ENCODE data around the gene BDKRB1.

BDKRB1 gene

GRCh38 chr14:96255501-96256366, at the start of gene BDKRB1:
Gene BDKRB1, plus strand, starts transcription at chr14:96256210. Its CDS starts 7,473 bp downstream, at chr14:96263683.
- DNase-seq (ENCODE audit: low read depth in 1 of 2, low spot score in 1 of 2) = no peak

DNA sequence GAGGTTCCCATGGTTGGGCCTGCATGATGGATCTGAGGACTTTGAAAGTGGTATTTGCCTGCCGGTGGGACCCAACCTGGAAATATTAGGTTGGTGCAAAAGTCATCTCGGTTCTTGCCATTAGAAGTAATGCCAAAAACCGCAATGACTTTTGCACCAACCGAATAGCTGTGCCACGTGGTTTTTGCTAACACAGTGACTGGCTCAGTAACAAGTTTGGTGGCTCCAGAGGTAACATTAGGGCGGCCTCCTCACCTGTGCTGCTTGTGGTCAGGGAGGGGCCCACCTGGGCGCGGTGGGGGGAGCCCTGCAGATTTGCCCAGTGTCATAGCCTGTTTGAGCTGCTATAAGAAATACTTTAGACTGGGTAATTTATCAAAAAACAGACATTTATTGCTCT, 49.5 kb upstream of the BDKRB1 start:
- no peak for DNase-seq (ENCODE audit: low read depth in 1 of 2, low spot score in 1 of 2)

DNA sequence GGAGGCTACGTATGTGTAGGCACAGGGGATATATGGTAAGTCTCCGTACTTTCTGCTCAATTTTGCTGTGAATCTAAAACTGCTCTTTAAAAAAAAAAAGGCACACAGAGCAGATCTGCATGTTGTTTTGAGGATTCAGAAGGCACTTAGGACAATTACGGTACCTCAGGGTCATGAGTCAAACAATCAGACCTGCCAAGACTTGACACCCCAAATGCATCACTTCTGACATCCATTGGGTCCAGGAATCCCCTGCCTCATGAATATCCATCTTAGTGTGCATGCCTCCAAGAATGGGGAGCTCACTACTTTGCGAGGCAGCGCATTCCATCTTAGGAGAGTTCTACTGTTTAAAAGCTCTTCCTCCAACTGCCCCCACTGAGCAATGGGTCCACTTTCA, 48.3 kb upstream of the BDKRB1 start:
- no peak for DNase-seq (ENCODE audit: low read depth in 1 of 2, low spot score in 1 of 2)

DNA sequence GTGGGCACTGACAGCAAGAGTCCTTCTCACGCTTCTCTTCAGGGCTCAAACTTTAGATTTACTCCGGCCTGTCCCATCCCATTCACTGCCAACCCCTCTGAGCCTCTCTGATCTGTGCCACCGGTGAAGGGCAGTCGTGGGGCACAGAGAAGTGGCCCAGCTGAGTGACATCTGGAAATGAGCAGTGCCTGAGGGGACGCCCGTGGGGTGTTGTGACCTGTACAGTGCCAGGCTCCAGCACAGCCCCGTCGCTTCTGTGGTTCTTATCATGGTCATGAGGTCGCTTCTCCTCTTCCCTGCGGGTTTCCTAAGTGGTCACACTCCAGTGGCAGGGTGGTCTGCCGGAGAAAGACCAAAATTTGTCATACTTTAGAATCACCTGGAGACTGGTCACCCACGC, 47.3 kb upstream of the BDKRB1 start:
- DNase-seq (ENCODE audit: low read depth in 1 of 2, low spot score in 1 of 2) = no peak

DNA sequence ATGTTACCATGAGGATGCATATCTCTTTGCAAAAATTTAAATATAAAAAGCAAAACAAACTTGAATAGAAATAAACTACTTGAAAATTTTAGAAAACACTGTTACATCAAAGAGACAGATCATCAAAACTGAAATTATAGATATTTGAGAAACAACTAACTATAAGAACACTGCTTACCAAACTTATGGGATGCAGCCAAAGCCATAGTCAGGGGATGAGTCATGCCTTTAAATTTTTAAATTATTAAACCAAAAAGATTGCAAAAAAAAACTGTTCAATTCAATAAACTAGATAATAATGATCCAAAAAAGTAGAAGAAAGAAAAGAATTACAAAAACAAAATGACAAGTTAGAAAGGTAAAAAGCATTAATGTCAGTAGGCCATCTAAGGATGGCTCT, 43.9 kb upstream of the BDKRB1 start:
- DNase-seq (ENCODE audit: low read depth in 1 of 2, low spot score in 1 of 2) = no peak

- DNase-seq (ENCODE audit: low read depth in 1 of 2, low spot score in 1 of 2) = no peak
These were observed 43.1 kb upstream of the BDKRB1 start for GRCh38 chr14:96212896-96213295.

DNA sequence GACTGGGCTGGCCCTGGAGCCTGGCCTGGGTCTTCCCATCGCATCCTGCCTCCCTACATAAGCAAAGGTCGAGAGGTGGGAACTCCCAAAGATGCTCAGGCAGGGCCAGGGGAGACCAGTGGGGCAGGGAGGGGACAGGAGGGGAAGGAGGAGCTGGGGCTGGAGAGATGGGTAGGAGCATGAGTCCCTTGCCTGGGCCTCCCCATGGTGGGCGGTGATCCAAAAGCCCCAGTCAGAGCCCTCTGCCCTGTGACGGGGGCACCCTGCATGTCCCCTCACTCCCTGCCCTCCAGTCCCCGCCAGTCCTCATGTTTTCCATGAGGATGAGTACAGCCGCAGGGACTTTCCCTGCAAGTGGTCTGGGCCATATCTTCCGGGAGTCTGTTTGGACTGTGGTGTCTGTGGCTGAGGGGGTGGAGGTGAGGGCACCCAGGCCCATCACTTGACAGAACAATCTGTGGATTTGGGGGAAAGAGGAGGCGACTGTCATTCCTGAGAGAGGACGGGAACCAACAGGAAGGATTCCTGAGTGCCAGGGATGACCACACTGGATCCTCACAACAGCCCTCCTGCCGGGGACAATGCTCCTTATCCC, 42.0 kb upstream of the BDKRB1 start:
- DNase-seq (ENCODE audit: low read depth in 1 of 2, low spot score in 1 of 2) = no peak

- DNase-seq (ENCODE audit: low read depth in 1 of 2, low spot score in 1 of 2) = no peak
These were observed 41.2 kb upstream of the BDKRB1 start for GRCh38 chr14:96214793-96215192.

DNA sequence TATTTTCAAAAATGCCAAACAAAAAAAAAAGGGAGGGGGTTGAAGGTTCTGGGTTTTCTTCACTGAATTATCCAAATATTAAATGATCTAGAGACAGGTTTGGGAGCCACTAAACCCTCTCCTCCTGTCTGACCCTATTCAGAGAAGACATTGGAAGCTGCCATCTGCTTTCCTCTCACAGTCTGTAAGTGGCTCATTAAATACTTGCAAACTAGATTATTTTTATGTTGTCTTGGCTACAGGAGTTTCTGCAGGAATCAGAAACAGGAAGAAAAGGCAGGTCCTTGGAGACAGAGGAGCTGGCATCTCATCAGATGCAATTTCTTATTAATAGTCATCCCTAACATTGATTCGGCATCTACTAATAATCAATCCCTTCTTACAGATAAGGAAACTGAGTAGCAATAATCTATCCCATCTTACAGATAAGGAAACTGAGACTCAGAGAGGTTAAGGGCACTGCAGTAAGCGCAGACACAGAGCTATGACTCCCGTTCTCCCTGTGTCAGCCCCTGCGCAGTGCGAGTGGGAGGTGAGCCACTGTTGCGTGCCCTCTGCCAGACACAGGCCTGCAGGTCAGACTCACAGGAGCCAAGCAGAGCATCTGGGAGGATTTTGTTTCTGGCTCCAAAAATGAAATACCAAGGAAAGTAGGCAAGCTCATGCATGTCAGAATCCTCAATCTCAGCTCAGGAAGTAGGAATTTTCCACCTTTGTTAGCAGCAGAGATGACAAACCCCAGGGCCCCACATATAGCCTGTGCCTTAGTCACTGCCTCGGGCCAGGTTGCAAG, 40.4 kb upstream of the BDKRB1 start:
- no peak for DNase-seq (ENCODE audit: low read depth in 1 of 2, low spot score in 1 of 2)

- DNase-seq (ENCODE audit: low read depth in 1 of 2, low spot score in 1 of 2) = no peak
These were observed 39.4 kb upstream of the BDKRB1 start for GRCh38 chr14:96216627-96217026.

DNA sequence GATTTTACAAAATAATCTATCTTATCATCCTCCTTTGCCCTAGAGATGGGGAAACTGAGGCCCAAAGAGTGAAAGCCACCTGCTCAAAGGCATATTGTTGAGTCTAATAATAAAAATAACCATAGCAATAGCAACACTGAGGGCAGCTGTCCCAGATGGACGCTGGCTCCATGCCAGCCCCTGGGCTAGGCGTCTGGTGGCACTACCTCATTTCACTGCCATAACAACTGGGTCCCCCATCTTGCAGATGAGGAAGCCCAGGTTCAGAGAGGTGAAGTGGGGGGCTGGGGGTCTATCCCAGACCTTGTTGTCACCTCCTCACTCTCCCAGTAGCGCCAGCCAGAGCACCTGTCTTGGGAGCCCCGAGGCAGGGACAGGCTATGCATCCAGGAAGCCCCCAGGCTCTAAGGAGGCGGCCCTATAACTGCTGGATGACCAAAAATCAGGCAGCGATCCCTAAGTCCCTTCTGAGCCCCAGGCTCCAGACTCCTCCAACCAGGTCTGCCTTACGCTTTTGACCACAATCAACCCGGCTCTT, 38.6 kb upstream of the BDKRB1 start:
- no peak for DNase-seq (ENCODE audit: low read depth in 1 of 2, low spot score in 1 of 2)

DNA sequence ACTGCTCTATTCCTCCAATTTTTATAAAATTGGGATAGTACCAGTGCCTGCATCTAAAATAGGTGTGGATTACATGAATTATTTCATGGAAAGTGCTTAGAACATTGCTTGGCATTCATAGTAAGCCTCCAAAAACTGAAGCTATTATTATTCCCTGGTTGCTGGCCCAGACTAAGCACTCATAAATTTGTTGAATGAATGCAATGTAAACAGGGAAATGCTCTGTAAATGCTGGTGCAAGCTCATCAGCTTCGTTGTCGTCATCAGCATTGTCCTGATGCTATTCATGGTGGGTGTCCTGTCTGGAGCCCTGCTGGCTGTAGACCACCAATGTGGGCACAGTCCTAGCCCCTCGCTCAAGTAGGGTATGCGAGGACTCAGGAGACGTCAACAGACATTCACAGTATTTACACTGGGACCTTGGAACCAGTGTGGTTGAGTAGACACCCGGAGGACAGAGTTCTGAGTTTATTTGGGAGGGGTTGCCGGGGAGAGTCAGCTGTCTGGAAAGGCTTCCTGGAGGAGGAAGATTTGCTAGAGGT, 34.8 kb upstream of the BDKRB1 start:
- no peak for DNase-seq (ENCODE audit: low read depth in 1 of 2, low spot score in 1 of 2)

DNA sequence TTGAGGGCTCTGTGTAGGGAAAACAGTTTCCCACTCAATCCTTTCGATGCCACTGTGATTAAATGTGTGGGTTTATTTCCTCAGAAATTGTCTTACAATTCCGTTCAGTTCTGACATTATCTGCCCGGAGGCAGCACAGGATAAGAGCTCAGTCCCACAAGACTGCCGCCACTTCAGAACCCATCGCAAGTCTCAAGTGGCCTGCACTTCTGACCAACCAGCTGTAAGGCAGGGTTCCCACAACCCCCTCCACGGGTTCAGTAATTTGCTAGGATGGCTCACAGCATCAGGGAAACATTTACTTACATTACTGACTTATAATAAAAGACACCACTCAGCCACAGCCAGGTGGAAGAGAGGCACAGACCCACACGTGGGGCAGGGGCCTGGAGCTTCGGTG, 34.2 kb upstream of the BDKRB1 start:
- DNase-seq (ENCODE audit: low read depth in 1 of 2, low spot score in 1 of 2) = no peak

GRCh38 chr14:96224480-96225096, 31.4 kb upstream of the BDKRB1 start:
- DNase-seq (ENCODE audit: low read depth in 1 of 2, low spot score in 1 of 2) = no peak

- DNase-seq (ENCODE audit: low read depth in 1 of 2, low spot score in 1 of 2) = no peak
These were observed 30.8 kb upstream of the BDKRB1 start for GRCh38 chr14:96225213-96225612.

DNA sequence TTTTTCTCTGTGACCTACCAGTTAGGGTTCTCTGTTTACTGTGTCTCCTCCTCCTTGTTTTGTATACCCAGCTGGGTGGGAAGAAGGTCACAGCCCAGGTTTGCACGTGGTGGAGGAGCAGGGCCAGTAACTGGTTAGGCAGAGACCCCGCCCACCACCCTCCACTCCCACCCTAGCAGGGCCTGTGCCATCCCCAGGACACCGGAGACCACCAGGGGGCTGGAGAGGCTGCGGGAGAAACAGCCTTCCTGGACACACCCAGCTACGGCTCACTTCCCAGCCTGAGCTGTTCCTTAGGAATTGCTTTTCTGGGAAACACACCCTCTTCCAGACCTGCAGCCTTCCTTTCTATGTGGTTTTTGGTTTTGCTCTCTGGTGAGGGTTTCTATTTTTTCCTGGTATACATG, 30.3 kb upstream of the BDKRB1 start:
- DNase-seq (ENCODE audit: low read depth in 1 of 2, low spot score in 1 of 2) = no peak

- DNase-seq (ENCODE audit: low read depth in 1 of 2, low spot score in 1 of 2) = no peak
These were observed 28.6 kb upstream of the BDKRB1 start for GRCh38 chr14:96227428-96227827.

- no peak for DNase-seq (ENCODE audit: low read depth in 1 of 2, low spot score in 1 of 2)
These were observed 26.7 kb upstream of the BDKRB1 start for GRCh38 chr14:96229315-96229714.

- no peak for DNase-seq (ENCODE audit: low read depth in 1 of 2, low spot score in 1 of 2)
These were observed 25.0 kb upstream of the BDKRB1 start for GRCh38 chr14:96231056-96231455.

GRCh38 chr14:96231526-96232130, 24.4 kb upstream of the BDKRB1 start:
- no peak for DNase-seq (ENCODE audit: low read depth in 1 of 2, low spot score in 1 of 2)

DNA sequence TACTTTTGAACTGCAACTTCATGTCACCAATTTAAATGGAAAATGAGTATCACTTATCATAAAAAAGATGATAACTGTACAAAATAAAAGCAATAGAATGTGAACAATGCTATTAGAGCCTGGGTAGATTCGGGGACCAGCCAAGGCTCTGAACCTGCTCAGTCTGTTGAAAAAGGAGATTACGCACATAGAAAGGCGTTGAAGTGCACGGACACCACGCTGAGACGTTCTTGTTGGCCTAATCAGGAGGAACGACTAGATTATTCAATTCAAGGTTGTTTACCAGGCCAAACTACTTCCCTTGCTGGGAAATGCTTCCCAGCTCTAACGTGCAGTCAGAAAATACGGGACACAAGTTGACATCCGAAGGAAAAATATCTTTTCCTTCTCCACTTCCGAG, 23.5 kb upstream of the BDKRB1 start:
- DNase-seq (ENCODE audit: low read depth in 1 of 2, low spot score in 1 of 2) = no peak
